Right lobe of liver (tissue), 4 donors: ENCODE data around the gene CBL.

Source experiments
- CTCF ChIP-seq, 4 donors: fragments of 200-600 bp in 3 of 4; fragments of 450-650 bp in 1 of 4; IDR thresholded peaks; one replicate each; pipeline versions ENCODE4 v1.5.1 to v1.8.0; 2016 to 2022; ENCODE audit warnings: antibody characterized with exemption in 4 of 4, mild to moderate bottlenecking in 2 of 4
- POLR2A ChIP-seq: fragments of 450-650 bp; IDR thresholded peaks from one replicate; pipeline ENCODE4 v1.6.1; 2017; ENCODE audit warnings: antibody characterized with exemption, mild to moderate bottlenecking
- donor health status: DM: no; HTN: no; CAD: no.
- donor health status: DM: no; HTN: no; CAD: no.
- donor health status: DM: no; HTN: yes; CAD: no.

- TF ChIP-seq POLR2A (no peak), CTCF (IDR thresholded peaks at IDR 0.05) (no peak)
Observed at GRCh38 chr11:119229741-119230140, 23.6 kb downstream of the CBL start.
